HL-60 (cell line): ENCODE measurements around the gene NEK11.

Experiments used
- DNase-seq, 2 experiments: peaks; one replicate each; pipeline ENCODE4 v3.0.0-alpha.2; 2010 to 2020; ENCODE audit warnings: low read depth in 1 of 2, low spot score in 1 of 2
- H3K27ac ChIP-seq: fragments of 250-450 bp; sonication (Bioruptor Pico); replicated peaks from 2 replicates; pipeline ENCODE4 v1.5.1; 2020; ENCODE audit warnings: mild to moderate bottlenecking, moderate library complexity
- H3K27me3 ChIP-seq: fragments of 250-450 bp; sonication (Bioruptor Pico); 2 replicates; pipeline ENCODE4 v1.5.1; 2021; ENCODE audit warnings: mild to moderate bottlenecking, moderate library complexity; ENCODE audit not compliant: insufficient read depth, poor library complexity, severe bottlenecking
- H3K4me3 ChIP-seq: replicated peaks from 2 replicates; pipeline ENCODE4 v1.5.1; 2011; ENCODE audit warnings: mild to moderate bottlenecking, control low read depth, low read length; ENCODE audit not compliant: insufficient read depth
- GABPA ChIP-seq: IDR thresholded peaks from 2 replicates; pipeline ENCODE4 v1.6.1; 2012; ENCODE audit warnings: low read depth
- POLR2AphosphoS5 ChIP-seq: IDR thresholded peaks from 2 replicates; pipeline ENCODE4 v1.6.1; 2012; ENCODE audit warnings: low read depth
- SPI1 ChIP-seq: IDR thresholded peaks from 2 replicates; pipeline ENCODE4 v1.6.1; 2012; ENCODE audit warnings: low read depth, mild to moderate bottlenecking, borderline replicate concordance
- TF ChIP-seq, protein P1 (sequence below): IDR thresholded peaks from one replicate; pipeline ENCODE4 v1.5.1; 2011; ENCODE audit warnings: low read length, control low read depth, inconsistent platforms; ENCODE audit not compliant: insufficient read depth
- TF ChIP-seq, protein P2 (sequence below): IDR thresholded peaks from 2 replicates; pipeline ENCODE4 v1.6.1; 2012; ENCODE audit warnings: low read depth; ENCODE audit not compliant: insufficient replicate concordance

Gene NEK11

DNA sequence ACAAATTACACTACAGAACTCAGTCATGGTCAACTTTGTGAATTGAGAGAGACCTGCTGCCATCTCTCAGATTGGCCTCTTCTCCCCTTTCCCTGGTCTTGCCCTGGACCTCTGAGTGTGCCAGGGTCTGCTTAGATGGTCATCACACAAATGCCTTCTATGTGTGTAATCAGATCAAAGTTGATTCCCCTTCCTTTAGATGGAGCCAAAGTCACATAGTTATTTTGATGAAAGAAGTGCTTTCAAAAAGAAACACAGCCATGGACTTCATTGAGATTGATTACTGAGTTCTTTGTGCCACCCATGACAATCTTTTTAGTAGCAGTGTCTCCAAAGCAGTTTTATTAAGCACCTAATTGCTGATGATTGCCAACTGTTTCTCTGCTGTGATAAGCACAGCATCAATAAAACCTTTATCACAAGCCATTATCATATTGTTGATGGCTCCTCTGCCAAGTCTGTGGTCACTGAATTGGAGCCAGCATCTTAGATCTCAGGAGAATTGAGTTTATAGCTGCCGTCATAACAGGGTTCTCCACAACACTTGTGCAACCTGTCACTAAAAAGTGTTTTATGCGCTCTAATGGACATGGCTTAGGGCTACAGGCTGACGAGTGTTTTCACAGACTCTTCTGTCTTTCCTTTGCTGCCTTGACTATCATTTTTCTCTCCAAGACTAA, 205.2 kb downstream of the NEK11 start:
- Histone ChIP-seq H3K27ac (no peak overlapping the region), H3K4me3 (no peak overlapping the region), H3K27me3 (no peaks in the 10 kb centered on the region)
- DNase-seq, result no peak
- TF ChIP-seq, protein P1, sequence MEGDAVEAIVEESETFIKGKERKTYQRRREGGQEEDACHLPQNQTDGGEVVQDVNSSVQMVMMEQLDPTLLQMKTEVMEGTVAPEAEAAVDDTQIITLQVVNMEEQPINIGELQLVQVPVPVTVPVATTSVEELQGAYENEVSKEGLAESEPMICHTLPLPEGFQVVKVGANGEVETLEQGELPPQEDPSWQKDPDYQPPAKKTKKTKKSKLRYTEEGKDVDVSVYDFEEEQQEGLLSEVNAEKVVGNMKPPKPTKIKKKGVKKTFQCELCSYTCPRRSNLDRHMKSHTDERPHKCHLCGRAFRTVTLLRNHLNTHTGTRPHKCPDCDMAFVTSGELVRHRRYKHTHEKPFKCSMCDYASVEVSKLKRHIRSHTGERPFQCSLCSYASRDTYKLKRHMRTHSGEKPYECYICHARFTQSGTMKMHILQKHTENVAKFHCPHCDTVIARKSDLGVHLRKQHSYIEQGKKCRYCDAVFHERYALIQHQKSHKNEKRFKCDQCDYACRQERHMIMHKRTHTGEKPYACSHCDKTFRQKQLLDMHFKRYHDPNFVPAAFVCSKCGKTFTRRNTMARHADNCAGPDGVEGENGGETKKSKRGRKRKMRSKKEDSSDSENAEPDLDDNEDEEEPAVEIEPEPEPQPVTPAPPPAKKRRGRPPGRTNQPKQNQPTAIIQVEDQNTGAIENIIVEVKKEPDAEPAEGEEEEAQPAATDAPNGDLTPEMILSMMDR, result no peak
- TF ChIP-seq, protein P2, sequence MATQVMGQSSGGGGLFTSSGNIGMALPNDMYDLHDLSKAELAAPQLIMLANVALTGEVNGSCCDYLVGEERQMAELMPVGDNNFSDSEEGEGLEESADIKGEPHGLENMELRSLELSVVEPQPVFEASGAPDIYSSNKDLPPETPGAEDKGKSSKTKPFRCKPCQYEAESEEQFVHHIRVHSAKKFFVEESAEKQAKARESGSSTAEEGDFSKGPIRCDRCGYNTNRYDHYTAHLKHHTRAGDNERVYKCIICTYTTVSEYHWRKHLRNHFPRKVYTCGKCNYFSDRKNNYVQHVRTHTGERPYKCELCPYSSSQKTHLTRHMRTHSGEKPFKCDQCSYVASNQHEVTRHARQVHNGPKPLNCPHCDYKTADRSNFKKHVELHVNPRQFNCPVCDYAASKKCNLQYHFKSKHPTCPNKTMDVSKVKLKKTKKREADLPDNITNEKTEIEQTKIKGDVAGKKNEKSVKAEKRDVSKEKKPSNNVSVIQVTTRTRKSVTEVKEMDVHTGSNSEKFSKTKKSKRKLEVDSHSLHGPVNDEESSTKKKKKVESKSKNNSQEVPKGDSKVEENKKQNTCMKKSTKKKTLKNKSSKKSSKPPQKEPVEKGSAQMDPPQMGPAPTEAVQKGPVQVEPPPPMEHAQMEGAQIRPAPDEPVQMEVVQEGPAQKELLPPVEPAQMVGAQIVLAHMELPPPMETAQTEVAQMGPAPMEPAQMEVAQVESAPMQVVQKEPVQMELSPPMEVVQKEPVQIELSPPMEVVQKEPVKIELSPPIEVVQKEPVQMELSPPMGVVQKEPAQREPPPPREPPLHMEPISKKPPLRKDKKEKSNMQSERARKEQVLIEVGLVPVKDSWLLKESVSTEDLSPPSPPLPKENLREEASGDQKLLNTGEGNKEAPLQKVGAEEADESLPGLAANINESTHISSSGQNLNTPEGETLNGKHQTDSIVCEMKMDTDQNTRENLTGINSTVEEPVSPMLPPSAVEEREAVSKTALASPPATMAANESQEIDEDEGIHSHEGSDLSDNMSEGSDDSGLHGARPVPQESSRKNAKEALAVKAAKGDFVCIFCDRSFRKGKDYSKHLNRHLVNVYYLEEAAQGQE, result no peak
- TF ChIP-seq SPI1 (no peak), POLR2AphosphoS5 (no peak)

DNA sequence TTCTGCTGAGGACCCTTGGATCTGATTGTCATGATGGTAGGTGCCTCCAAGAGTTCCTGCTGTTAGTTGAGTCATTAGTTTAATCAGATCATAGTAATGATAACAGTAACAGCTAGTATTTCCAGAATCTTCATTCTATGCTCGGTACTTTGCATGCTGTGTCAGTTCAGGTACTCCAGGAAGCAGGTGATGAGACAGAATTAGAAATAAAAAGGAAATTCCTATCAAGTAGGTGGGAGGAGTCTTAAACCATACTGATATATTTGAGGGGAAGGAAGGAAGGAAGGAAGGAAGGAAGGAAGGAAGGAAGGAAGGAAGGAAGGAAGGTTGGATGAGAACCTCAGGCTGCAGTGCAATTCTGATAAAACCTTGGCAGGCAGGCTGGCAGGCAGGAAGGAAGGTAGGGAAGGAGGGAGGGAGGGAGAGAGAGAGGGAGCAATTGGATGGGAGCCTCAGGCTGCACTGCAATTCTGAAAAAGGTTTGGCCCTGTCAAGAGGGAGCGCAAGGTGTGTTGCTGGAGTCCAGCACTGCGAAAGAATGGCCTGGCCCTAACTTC, 206.1 kb downstream of the NEK11 start:
- Histone ChIP-seq H3K27ac (no peak overlapping the region), H3K27me3 (no peaks in the 10 kb centered on the region), H3K4me3 (no peak overlapping the region)
- TF ChIP-seq POLR2AphosphoS5 (no peak), GABPA (no peak), SPI1 (no peak)
- TF ChIP-seq, protein P2, result no peak
- TF ChIP-seq, protein P1, result no peak
- DNase-seq, result no peak

DNA sequence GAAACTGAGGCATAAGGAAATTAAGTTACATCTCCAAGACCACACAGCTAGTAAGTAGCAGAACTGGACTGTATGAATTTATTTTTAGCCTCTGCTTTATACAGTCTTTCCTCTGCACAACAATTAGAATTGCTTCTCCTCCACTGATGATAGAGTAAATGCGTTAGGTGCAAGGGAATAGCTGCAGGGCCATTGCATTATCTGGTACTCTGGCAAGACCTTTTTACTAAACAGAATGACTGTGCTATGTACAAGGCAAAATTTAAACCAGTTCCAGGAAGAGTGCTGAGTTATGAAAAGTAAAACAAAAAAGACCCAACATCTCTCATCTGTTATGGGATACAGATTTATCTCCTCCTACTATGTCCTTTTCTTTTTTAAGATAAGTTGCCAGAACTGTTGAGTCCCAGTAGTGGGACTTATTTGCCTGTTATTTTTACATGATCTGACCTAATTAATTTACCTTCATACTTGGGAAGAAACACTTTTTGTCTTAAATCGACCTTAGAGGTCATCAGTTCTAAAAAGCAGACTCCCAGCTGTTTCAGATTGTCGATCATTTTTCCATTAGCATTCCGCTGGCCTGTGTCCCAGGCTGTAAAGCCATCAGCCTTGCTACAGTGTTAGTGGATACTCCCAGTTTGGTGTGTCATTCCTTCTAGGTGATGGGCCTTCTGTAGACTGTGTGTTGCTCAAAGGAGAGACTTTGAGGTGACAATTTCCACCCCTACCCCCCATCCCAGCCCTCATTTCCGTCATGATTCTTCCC, 207.4 kb downstream of the NEK11 start:
- no peak for TF ChIP-seq POLR2AphosphoS5
- TF ChIP-seq, protein P2, result no peak
- TF ChIP-seq GABPA, result no peak
- TF ChIP-seq SPI1, result no peak
- TF ChIP-seq, protein P1, result no peak
- H3K27me3 ChIP-seq, result no peaks in the 10 kb centered on the region
- H3K27ac ChIP-seq, result no peak overlapping the region
- no peak for DNase-seq
- H3K4me3 ChIP-seq, result no peak overlapping the region
